Measurements from ENCODE around the gene MSTN.
A peak's percentile ranks its signal among the peaks of the same experiment; 100 is the strongest.

MSTN gene

DNA sequence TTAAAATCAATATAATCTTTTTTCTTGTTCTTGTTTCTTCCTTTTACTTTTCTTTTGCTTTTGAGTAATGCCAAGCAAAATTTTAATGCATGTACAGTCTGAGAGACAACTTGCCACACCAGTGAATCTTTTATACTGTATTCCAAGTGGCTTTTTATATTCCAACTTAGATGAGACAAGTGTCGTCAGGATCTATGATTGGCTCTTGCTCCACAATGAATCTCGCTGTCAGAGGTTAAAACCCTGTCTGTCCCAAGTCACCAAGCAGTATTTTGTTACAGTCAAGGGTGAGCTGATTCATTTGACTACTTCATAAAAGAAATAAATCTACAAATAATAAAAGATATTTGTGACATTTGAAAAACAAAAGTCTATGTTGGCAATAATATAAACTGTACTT, at the start of gene MSTN:
TSS of gene MSTN (minus strand) at position 129 of the 400 bp plus-strand sequence. CDS start 133 bp downstream, outside the sequence.
- DNase-seq = no peak

DNA sequence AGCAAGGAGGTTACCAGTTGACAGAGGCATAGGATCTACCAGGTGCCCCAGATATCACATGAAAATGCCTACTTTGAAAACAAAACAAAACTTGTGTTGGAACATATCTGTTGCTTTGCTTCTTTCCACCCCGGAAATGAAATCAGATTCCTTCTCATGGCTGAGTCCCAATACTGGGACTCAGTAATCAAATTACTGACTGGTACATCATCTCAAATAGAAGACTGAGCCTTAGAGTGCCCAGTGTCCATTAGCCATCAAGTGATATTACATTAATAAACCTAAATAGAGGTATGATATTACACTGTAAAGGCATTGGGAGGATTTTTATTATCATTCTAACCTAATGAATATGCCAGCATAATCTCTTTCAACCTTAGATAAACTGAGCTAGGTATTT, 48.6 kb upstream of the MSTN start:
- DNase-seq = no peak

DNA sequence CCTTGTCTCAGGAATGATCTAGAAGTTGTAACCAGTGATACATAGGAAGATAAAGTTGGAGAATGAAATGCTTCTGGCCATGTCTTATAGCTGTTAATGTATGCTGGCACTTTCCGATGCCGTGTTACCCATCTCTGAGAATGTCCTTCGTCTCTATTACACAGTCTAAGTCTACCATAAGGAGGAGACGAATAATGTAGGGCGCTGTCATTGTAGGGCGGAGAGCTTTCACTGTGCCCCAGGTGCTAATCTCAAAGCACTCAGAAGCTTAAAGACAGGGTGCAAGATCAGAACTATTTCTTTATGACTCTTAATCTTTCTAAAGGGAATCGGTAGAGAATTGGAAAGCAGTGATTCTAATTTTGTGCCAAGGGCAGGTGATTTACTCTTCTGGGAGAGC, 48.2 kb upstream of the MSTN start:
- DNase-seq = no peak

DNA sequence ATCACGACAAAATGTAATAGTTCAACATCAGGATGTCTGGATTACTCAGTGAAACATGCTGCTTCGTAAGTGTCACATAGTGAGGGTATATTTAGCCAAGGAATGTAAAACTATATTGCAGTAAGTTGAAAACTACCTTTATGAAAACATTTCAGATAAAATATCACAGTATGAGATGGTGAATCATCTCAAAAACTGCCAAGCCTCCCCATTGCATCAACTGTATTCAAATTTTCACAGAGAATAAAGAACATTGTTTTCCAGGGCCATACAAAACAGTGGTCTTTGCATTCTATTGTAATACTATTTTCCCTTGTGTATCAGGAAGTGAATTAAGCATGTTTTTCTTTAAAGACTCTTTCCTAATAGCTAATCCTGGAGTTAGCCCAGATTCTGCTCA, 47.6 kb upstream of the MSTN start:
- no peak for DNase-seq

DNA sequence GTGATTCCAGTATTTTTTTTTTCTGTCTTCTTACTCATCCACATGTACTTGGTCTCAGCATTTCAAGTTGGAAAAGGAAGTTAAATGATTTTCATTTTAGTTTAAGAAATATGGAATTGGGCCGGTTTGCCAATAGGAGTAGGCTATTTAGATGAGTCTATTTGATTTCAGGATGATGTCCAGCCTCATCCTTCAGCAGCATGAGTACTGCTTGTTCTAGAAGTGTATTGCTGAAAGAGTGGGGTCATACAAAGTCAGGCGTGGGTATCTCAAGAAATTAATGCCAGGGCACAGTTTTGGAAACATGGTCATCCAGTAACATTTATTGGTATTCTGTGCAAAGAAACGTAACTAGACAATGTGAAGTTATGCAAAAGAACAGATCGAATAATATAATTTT, 44.9 kb upstream of the MSTN start:
- no peak for DNase-seq

DNA sequence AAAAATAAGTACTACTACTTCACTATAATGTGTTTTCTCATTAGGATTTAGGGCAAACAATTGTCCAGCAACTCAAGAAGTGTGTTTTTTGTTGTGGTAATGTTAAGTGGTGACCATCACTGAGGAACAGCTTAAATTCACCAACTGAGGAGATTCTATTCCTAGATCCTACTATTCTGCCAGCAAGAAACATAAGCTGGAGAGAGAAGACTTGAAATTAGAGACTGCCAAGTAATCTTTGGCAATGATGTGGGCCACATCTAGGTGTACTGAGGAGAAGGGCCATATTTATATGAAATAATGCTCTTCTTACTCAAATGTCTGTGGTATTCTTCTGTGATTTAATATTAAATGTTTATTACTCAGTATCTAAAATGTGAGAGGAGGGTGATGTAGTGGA, 44.3 kb upstream of the MSTN start:
- no peak for DNase-seq

DNA sequence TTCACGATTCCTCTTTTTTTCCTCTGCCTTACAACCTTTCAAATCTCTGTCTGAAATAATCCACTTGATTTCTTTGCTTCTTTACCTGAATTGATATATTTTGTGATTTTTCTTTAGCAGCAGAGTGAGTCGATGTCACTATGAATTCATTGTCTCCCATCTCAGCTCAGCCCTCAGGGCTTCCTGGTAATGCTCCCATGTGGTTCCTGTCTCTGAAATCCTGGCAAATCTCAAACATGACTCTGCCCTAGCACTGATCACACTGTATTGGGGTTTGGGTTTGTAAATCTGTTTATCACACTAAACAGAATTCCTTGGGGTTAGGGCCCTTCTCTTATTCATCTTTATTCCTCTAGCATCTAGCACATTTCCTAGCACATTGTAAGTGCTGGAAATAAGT, 43.0 kb upstream of the MSTN start:
- DNase-seq = no peak

DNA sequence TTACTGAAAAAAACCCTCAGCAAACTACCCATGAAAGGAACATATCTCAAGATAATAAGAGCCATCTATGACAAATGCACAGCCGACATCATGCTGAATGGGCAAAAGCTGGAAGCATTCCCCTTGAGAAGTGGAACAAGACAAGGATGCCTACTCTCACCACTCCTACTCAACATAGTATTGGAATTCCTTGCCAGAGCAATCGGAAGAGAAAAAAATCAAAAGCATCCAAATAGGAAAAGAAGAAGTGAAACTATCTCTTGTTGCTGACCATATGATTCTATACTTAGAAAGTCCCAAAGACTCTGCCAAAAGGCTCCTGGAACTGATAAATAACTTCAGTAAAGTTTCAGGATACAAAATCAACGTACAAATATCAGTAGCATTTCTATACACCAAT, 40.6 kb upstream of the MSTN start:
- no peak for DNase-seq

DNA sequence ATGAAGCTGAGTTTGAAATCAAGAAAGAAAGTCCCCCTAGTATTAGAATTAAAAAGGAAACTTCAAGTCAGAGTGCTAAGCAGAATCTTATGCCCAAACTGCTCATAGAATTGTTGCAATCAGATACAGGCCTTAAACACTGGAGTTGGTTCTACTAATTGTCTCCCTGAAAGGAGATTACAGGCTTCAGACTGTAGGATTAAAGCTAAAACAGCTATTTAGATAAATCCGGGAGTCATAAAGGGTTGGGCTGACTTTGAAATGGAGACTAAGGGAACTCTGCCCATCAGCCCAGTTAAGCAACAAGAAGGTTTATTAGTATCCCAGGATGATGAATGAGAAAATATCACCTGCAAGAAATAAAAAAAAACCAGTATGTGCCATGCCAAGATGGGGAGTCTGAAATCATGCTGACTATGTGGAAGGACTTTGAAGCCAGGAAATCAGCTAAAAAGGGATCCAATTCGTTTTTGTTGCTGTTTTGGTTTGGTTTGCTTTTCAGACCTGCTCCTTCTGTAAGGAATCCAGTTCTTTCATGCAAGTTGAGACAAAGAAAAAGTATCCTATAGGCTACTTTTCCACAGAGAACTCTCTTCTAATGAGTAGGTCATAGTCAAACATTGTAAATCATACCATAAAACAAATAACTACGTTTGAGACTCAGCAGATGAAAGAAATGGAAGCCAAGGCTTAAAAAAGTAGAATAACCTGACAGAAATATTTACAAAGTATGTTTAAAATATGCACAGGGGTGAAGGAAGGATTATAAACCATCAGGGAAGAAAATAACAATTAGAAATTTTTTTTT, 37.6 kb upstream of the MSTN start:
- no peak for DNase-seq

DNA sequence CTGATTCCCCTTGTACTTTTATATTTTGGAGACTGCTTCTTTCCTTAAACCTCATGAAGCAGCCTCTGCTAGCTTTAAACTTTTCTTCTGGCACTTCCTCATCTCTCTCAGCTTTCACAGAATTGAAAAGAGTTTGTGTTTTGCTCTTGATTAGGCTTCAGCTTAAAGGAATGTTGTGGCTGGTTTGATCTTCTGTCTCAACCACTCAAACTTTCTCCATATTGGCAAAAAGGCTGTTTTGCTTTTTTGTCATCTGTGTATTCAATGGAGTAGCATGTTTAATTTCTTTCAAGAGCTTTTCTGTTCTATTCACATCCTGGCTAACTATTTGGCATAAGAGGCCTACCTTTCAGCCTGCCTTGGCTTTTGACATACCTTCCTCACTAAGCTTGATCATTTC, 36.3 kb upstream of the MSTN start:
- DNase-seq = no peak

DNA sequence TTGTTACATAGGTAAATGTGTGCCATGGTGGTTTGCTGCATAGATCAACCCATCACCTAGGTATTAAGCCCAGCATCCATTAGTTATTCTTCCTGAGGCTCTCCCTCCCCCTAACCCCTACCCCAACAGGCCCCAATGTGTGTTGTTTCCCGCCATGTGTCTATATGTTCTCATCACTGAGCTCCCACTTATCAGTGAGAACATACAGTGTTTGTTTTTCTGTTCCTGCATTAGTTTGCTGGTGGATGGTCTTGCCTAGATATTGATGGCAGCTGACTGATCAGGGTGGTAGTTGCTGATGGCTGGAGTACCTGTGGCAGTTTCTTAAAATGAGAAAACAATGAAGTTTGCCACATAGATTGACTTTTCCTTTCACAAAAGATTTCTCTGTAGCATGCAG, 34.6 kb upstream of the MSTN start:
- DNase-seq = no peak

DNA sequence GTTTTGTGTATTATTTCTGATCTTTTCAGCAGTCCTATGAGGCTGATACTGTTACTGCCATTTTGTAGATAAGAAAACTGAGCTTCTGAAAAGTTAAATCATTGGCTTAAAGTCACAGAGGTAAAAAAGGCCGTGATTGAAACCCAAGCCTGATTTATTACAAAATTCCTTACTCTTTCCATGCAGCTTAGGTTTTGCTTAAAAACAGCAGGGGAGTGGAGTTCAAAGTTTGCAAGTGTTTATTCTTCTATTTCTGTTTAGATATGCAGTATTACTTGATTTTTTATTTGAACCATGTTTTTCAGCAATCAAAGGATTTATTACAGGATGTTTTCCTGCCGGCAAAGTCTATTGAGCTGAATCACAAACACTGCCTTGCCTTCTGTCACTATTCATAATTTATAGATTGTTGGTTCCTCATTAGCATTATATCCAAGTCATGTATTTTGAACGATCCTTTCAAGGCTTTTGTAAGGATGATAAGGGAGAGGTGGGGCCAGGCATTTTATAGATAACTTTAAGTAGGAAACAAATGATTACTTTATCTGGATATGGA, 31.9 kb upstream of the MSTN start:
- no peak for DNase-seq

DNA sequence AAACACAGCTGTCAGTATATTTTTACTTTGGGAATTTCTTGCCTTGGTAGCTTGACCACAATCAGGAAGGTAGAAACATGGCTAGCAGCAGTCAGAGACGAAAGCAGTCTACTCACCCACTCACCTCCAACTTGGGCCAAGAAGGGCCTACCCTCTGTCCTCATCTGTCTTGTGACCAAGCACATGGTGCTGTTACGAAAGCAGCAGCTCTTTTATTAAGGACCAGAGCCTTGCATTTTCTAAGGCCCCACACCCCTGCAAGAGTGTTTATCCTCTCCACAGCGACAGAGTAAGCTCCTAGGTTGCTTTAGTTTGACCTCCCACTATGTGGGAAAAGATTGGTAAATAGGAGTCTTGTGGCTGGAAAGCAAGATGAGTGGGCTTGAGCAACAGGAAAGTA, 31.3 kb upstream of the MSTN start:
- DNase-seq = no peak

DNA sequence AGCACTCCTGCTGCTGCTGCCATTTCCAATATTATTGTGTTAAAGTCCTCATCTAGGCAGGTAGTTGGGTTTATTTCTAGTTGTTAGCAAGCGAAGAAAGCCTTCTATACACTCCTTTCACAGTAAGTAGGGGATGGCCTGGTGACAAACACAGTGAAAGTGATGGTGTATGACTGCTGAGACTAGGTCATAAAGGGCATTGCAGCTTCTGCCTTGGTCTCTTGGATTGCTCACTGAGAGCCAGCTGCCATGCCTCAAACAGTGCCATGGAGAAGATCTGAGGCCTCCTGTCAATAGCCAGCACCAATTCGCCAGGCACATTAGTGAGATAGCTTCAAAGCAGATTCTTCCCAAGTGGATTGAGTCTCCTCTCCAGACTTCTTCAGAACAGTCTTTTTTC, 27.6 kb upstream of the MSTN start:
- no peak for DNase-seq

DNA sequence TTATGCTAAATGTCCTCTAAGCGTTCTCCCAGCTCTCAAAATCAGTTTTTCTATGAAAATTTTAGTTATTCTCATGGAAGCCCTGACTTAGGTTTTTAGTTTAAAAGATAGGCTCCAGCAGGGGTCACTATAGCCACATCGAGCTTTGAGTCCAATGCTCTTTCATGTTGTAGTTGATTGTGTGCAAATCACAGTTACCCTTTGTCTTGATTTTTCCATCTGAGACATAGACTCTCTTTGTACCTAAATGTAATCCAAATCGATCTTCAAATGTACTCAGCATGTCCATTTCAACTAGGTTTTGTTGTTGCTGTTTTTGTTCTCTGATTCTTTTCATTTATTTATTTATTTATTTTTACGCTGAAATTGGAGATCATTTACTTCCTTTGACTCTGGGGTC, 26.4 kb upstream of the MSTN start:
- DNase-seq = peak; percentile 89

DNA sequence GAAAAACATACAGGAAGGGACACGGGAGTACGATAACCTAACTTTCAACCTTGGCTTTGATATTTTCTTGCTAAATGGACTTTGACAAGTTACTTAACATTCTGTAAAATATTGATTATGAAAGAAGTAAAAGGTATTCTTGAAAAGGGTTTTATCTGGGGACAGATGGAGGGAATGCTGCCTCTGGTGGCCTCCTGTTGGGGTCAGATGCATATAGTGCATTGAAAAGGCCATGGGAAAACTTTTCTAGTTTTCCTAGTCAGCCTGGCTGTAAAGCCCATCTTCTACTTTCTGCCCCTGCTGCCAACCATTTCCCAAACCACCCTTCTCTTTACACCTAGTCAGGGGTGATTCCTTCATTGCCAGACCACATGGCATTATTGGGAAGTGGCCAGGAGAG, 22.2 kb upstream of the MSTN start:
- DNase-seq = no peak

DNA sequence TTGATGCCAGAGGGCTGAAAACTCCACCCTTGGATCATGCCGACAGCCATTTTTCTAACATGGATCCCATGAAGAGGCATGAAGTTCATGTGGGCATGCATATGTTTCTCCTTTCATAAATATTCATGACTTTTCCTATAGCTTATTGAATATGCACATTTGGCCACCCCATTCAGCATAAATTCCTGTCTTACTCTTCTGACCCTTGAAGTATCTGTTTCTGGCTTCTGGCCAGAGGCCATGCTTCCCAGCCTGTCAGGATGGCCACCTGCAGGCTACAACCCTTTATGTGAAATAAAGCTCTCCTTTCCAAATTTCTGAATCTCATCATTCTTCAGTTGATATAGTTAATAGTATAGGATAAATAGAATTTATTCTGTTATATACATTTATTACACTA, 19.6 kb upstream of the MSTN start:
- DNase-seq = no peak

DNA sequence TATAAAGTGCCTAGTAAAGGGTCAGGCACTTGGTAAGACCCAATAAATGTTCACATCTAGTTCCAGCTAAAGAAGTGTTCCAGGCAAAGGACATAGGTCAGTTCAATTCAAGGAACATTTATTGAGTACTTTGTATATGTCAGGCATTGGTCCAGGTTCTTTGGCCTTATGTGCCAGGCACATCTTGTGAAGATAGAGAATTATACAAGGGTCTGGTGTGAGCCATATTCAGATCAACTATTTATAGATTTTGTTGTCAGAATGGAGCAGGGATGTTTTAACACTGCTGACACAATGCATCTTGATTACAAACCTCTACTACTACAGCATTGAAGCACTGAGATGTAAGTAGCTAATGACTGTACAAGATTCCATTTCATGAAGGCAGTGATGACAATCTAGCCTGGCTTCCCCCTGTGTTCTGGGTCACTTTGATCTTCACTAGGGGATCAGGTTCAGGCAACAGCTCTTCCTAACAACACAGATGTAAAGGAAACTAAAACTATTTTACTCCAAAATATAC, 18.1 kb upstream of the MSTN start:
- DNase-seq = no peak

DNA sequence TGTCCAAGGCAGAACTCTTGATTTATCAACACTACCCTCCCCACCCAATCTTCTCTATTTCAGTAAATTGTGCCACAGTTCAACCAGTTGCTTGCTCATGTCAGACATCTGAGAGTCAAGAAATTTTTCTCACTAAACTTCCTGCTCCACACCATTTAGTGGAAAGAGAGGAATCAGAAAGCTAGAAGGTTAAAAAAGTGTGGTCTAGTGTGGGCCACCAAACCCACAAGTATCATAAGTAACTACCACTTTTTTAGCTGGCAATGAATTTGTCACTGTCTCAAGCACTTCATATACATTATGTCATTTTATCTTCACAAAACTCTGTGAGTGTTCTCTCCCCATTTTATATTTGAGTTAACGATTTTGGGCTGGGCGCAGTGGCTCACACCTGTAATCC, 16.6 kb upstream of the MSTN start:
- DNase-seq = no peak

DNA sequence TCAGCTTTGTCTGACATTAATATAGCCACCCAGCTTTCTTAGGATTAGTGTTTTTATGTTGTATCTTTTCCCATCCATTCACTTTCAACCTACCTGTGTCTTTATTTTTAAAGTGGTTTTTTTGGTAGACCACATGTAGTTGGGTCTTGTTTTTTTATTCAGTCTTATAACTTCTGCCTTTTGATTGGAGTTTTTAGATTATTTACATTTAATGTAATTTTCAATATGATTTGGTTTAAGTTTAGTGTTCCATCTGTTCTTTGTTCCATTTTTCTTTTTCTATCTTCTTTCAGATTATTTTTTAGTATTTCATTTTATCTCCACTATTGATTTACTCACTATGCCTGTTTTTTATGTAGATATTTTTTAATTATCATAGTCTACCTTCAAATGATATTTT, 13.1 kb upstream of the MSTN start:
- DNase-seq = no peak

DNA sequence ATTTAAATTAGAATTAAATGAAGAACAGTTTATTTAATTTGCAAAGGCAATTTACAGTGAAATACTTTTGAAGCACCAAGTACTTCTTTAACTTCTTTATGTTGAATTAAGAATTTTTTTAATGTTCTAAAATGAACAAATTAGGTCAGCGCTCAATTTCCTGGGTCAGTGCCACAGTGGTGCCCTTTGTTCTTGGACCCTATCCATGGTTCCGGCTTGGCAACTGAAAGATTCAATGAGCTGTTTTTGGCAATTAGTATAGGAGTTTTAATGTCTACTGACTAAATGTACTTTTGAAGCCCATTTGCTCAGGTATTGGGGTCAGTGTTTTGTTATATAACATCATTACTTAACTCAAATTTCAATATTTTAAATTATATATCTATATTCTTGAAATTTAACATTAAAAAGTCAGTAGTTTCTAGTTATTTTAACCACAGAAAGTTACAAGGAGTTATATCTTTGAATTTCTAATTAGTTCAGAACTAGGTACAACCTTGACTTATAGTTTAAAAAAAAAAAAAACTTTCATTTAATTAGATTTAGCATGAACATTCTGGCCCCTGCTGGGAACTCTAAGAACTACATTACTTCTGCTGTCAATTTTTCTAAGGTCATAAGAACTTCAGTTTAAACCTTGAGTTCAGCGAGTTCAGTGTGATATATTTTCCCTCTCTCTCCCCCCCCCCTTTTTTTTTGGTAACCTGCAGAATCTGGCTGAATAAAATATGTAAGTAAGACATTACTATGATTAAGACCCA, 7.6 kb upstream of the MSTN start:
- DNase-seq = peak; percentile 88

DNA sequence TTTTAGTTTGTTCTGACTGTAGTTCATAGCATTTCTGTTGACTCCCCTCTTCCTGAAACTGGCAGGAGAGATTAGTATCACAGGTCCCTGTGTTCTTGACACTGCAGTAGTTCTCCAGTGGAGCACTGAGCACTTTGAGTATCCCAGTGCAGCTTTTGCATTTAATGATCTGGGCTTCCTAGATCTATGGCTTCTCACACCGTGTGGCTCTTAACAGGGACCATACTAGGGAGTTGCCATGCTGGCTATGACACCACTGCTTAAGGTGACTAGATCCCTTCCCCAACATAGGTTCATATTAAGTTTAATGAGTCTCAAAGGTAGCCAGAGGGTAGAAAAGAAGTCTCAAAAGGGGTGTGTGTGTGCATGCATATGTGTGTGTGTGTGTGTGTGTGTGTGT, 6.2 kb upstream of the MSTN start:
- DNase-seq = no peak

DNA sequence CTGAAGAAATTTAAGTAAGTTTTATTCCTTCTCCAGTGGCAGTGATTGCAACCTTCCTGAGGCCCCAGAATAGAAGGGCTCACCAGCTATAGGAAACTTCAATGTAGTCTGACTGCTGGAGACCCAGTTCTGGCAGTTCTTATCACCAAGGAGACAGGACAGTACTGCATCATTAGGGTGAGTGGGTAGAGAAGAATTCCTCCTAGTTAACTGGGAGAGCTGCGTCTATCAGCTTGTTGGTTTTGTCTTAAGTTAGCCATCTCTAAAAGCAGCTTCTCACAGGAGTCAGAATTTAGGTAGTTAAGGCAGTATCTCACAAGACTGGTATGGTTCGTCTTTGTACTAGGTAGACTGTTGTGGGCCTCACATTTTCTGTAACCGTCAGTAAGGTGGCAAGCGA, 3.3 kb upstream of the MSTN start:
- no peak for DNase-seq

DNA sequence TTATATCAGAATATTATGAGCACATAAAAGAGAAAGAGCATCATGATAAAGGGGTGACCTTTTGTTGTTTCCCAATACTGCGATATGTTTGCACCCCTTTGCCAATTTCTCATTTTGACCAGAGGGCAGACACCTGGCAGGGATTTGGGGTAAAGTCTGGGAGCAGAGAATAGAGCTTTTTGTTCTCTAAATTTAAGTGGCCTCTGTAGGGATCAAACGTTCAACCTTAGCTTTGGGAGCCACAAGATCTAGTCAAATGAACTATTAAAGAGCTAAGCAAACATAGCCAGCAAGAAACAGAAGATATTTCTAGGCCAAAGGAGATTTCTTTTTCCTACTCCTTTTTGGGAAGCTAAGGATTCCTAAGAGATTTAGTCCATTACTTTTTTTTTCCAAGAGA, 1.1 kb upstream of the MSTN start:
- no peak for DNase-seq
